ENCODE results near the gene SLIT1. TPM values are rescaled to one million over a fixed set of nuclear protein-coding genes. Genes with fewer than 3 reads are reported as not detected.
"Not testable (repeated sequence)": the region's sequence is repeated elsewhere in the genome, so short reads cannot be mapped to it uniquely, and the experiment has no call there.

Gene SLIT1
- total RNA-seq, 1 donor = not detected

GRCh38 chr10:97037365-97038361, 148.1 kb downstream of the SLIT1 start:
- Histone ChIP-seq H3K9me3 (ENCODE audit: low read depth, low read length) (no peaks in the 10 kb centered on the region), H3K27me3 (ENCODE audit: insufficient read depth, low read length) (peaks cover 20% of the 10 kb centered on the region), H3K36me3 (ENCODE audit: insufficient read depth, low read length) (no peaks in the 10 kb centered on the region), H2AFZ (ENCODE audit: low read length) (peak overlapping the region; percentile 98), H3K79me2 (ENCODE audit: insufficient read depth, low read length) (no peaks in the 10 kb centered on the region), H3K27ac (ENCODE audit: low read depth, low read length) (no peak overlapping the region), H4K20me1 (ENCODE audit: insufficient read depth, low read length) (no peaks in the 10 kb centered on the region), H3K4me1 (ENCODE audit: insufficient read depth, low read length) (peaks cover 8% of the 10 kb centered on the region), H3K4me2 (ENCODE audit: insufficient read depth, low read length) (peak overlapping the region; percentile 99), H3K4me3 (ENCODE audit: insufficient read depth, low read length) (peak overlapping the region; percentile 73)
- TF ChIP-seq CTCF (IDR thresholded peaks at IDR 0.05; ENCODE audit: extremely low read depth, low read depth, low read length) = peak; percentile 82
- DNase-seq (ENCODE audit: insufficient read length, low spot score, missing footprints) = peak; percentile 97

- Histone ChIP-seq H4K20me1 (ENCODE audit: insufficient read depth, low read length) (no peaks in the 10 kb centered on the region), H3K9me3 (ENCODE audit: low read depth, low read length) (no peaks in the 10 kb centered on the region), H3K4me2 (ENCODE audit: insufficient read depth, low read length) (no peak overlapping the region), H3K4me1 (ENCODE audit: insufficient read depth, low read length) (peaks cover 8% of the 10 kb centered on the region), H2AFZ (ENCODE audit: low read length) (no peak overlapping the region), H3K36me3 (ENCODE audit: insufficient read depth, low read length) (no peaks in the 10 kb centered on the region), H3K4me3 (ENCODE audit: insufficient read depth, low read length) (no peak overlapping the region), H3K27me3 (ENCODE audit: insufficient read depth, low read length) (peaks cover 41% of the 10 kb centered on the region), H3K79me2 (ENCODE audit: insufficient read depth, low read length) (no peaks in the 10 kb centered on the region), H3K27ac (ENCODE audit: low read depth, low read length) (no peak overlapping the region)
- DNase-seq (ENCODE audit: insufficient read length, low spot score, missing footprints) = peak; percentile 37
- TF ChIP-seq CTCF (IDR thresholded peaks at IDR 0.05; ENCODE audit: extremely low read depth, low read depth, low read length) = no peak
These were observed 150.6 kb downstream of the SLIT1 start for GRCh38 chr10:97034958-97035769.

GRCh38 chr10:97034301-97034700, 151.5 kb downstream of the SLIT1 start:
- peak; percentile 78 for DNase-seq (ENCODE audit: insufficient read length, low spot score, missing footprints)
- no peak overlapping the region for H3K27ac ChIP-seq (ENCODE audit: low read depth, low read length)
- H3K4me1 ChIP-seq (ENCODE audit: insufficient read depth, low read length) = peaks cover 8% of the 10 kb centered on the region
- H3K4me2 ChIP-seq (ENCODE audit: insufficient read depth, low read length) = no peak overlapping the region
- H2AFZ ChIP-seq (ENCODE audit: low read length) = no peak overlapping the region
- peaks cover 47% of the 10 kb centered on the region for H3K27me3 ChIP-seq (ENCODE audit: insufficient read depth, low read length)
- H4K20me1 ChIP-seq (ENCODE audit: insufficient read depth, low read length) = no peaks in the 10 kb centered on the region
- TF ChIP-seq CTCF (IDR thresholded peaks at IDR 0.05; ENCODE audit: extremely low read depth, low read depth, low read length) = no peak
- no peak overlapping the region for H3K4me3 ChIP-seq (ENCODE audit: insufficient read depth, low read length)
- no peaks in the 10 kb centered on the region for H3K9me3 ChIP-seq (ENCODE audit: low read depth, low read length)
- H3K36me3 ChIP-seq (ENCODE audit: insufficient read depth, low read length) = no peaks in the 10 kb centered on the region
- no peaks in the 10 kb centered on the region for H3K79me2 ChIP-seq (ENCODE audit: insufficient read depth, low read length)

GRCh38 chr10:97033841-97034240, 151.9 kb downstream of the SLIT1 start:
- not testable (repeated sequence) for H3K4me2 ChIP-seq (ENCODE audit: insufficient read depth, low read length); H2AFZ ChIP-seq (ENCODE audit: low read length); H3K4me1 ChIP-seq (ENCODE audit: insufficient read depth, low read length); H3K79me2 ChIP-seq (ENCODE audit: insufficient read depth, low read length); H3K4me3 ChIP-seq (ENCODE audit: insufficient read depth, low read length); H3K36me3 ChIP-seq (ENCODE audit: insufficient read depth, low read length); H3K9me3 ChIP-seq (ENCODE audit: low read depth, low read length); H3K27ac ChIP-seq (ENCODE audit: low read depth, low read length); DNase-seq (ENCODE audit: insufficient read length, low spot score, missing footprints); H4K20me1 ChIP-seq (ENCODE audit: insufficient read depth, low read length)
- peaks cover 47% of the 10 kb centered on the region for H3K27me3 ChIP-seq (ENCODE audit: insufficient read depth, low read length)

All from osteoblast (primary cell).